ENCODE data around the gene GUCA1A. TPM values are rescaled to one million over a fixed set of nuclear protein-coding genes. Genes with fewer than 3 reads are reported as not detected.
"Not testable (repeated sequence)": the region's sequence is repeated elsewhere in the genome, so short reads cannot be mapped to it uniquely, and the experiment has no call there.

The GUCA1A gene
- total RNA-seq, 2 experiments from 2014 or later = not detected

DNA sequence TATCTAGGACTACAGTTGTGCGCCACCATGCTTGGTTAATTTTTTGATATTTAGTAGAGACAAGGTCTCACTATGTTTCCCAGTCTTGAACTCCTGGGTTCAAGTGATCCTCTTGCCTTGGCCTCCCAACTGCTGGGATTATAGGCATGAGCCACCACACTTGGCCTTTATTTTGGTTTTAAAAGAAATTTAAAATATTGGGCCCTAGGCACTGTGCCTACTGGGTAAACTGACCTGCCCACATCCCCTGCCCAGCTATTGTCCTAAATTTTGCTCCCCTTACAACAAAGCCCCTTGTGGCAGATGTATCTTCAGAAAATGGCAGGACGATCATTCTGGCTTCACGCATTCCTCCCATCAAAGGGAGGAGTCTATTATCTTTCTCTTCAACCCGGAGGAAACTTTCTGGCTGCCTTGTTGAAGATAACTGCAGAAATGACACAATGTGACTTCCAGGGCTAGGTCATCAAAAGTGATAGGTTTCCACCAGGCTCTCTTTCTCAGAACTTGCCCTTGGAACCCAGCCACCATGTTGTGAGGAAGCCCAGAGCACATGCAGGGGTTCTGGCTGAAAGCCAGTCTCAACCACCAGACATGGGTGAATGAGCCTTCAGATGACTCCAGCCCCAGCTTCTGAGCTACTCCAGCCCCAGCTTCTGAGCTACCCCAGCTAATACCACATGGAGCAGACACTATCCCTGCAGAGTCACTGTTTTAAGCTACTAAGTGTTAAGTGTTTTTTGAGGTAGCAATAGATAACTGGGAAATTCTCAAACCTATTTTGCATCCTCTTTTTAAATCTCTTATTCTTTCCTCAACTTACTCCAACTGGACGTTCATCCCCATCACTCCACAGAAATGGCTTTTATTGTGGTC lies 26.2 kb downstream of the GUCA1A start:
- ChIA-PET CTCF (interaction anchor here (0.7 kb wide), 1 partner anchor 102 kb away, joined by 4 read pairs; no protein-coding TSS in a partner anchor), POLR2A (no interaction called here)

DNA sequence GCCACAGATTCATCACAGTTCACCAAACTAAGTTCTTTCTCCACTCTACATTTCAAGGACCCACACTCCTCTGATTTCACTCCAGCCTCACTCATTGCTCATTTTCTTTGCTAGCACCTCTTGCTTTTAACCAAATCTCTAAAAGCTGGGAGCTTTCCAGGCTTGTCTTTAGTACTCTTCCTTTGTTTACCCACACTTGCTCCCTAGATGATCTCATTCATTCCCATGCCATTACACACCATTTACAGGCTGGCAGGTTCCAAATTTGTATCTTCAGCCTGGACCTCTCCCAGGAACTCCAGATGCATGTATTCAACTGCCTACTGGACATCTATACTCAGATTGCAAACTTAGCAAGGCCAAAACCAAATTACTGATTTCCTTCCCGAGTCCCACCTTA lies 26.9 kb downstream of the GUCA1A start:
- CTCF ChIA-PET = interaction anchor here (0.7 kb wide), 1 partner anchor 103 kb away, joined by 4 read pairs; no protein-coding TSS in a partner anchor
- POLR2A ChIA-PET = no interaction called here

DNA sequence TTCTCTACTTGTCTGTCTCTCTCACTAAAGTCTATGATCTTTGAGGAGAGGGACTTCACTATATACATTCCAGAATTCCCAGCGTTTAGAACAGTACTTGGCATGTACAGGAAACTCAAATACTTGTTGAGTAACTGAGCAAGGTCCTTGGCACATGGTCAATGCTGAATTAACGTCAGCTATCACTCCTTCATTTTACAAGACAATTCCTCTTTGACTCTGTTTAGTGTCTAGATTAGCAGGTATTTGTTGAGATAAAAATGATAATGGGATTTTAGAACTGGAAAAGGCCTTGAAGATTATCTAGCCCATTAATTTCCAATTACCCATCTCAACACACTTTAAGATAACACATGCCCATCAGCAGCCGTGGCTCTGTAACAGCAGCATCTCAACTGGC lies 28.2 kb downstream of the GUCA1A start:
- ChIA-PET POLR2A (no interaction called here), CTCF (interaction anchor here (0.7 to 0.9 kb wide), 3 partner anchors 13 to 358 kb away, joined by 3 read pairs; no protein-coding TSS in a partner anchor)

DNA sequence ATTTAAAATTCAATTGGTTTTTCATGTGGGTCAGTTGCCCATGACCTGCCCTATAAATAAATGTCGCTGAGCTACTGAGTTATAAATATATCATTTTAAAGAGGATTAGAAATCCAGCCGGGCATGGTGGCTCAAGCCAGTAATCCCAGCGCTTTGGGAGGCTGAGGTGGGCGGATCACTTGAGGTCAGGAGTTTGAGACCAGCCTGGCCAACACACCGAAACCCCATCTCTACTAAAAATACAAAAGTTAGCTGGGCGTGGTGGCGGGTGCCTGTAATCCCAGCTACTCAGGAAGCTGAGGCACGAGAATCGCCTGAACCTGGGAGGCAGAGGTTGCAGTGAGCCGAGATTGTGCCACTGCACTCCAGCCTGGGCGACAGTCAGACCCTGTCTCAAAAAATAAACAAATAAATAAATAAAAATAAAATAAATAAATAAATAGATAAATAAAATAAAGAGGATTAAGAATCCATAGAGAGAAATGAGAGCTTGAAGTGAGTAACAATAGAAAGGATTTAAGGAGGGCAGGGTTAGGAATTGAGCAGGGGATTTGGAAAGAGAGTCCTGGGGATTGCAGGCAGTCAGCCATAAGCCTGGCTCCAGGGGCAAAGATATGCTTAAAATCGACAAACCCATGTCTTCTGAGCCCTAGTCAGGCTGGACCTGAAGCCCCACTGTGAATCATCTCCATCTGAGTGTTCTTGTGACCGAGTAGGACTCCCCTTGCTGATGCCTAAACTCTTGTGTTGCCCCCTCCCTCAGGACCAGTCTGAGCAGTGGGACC lies 29.2 kb downstream of the GUCA1A start:
- POLR2A ChIA-PET = not testable (repeated sequence)
- CTCF ChIA-PET = interaction anchor here (0.8 kb wide), 1 partner anchor 12 kb away, joined by 3 read pairs; no protein-coding TSS in a partner anchor

DNA sequence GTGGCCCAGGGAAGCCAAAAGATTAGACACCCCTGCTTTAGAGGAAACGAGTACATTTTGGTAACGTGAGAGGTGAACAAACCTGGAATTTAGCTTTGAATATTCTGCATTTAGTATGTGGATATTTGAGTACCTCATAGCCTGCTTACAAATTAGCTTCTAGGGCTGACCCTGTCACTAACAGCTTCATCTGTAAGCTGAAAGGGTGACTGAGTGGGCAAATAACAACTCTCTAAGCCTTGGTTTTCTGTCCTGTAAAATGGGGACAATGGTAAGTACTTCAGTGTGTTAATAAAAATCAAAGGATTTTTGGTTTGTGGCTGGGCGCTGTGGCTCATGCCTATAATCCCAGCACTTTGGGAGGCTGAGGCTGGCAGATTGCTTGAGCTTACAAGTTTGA lies 30.0 kb downstream of the GUCA1A start:
- ChIA-PET POLR2A (no interaction called here), CTCF (no interaction called here)

DNA sequence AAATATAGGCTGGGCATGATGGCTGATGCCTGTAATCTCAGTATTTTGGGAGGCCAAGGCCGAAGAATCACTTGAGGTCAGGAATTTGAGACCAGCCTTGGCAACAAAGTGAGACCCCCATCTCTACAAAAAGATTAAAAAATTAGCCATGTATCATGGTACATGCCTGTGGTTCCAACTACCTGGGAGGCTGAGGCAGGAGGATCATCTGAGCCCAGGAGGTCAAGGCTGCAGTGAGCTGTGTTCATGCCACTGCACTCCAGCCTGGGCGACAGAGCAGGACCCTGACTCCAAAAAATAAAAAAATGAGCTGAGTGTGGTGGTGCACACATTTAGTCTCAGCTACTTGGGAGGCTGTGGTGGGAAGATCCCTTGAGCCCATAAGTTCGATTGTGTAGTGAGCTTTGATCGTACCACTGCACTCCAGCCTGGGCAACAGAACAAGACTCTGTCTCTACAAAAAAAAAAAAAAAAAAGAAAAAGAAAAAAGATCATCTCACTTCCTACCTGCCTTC lies 31.7 kb downstream of the GUCA1A start:
- ChIA-PET CTCF (no interaction called here), POLR2A (interaction anchor here (0.5 kb wide), 1 partner anchor 271 kb away, joined by 4 read pairs; no protein-coding TSS in a partner anchor)

DNA sequence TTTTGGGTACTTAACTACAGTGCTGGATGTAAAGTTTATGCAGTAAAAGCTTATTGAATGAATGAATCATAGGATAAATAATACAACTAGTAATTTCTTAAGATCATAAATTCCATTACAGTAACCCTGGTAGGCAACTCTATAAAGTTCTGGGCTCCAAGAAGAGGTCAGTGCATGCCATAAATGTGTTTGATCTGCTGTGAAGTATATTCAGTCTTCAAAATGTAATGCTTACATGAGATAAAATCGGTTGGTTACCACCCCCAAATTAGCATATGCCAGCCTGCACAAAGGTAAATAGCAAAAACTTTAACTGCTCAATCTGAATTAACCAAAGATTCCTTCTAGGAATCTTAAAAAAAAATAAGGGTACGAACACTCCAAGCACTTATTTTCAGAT lies 34.4 kb downstream of the GUCA1A start:
- CTCF ChIA-PET, POLR2A ChIA-PET: not testable (repeated sequence)

DNA sequence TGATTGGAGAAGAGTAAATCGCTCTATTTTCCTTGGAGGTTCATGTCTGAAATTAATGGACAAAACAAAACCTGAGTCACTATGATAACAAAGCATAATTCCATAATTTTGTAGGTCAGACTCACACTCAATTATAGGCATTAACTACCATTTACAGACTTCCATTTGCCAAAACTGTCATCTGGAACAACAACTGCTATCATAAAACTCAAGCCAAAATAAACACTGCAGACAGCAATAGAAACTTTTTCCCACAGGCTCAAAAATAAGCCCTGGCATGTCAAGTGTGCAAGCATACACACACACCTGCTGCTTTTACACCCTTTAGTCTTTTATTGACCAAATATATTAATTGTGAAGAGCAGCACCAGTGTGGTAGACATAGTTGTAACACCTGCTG lies 37.4 kb downstream of the GUCA1A start:
- CTCF ChIA-PET = no interaction called here
- POLR2A ChIA-PET = no interaction called here

DNA sequence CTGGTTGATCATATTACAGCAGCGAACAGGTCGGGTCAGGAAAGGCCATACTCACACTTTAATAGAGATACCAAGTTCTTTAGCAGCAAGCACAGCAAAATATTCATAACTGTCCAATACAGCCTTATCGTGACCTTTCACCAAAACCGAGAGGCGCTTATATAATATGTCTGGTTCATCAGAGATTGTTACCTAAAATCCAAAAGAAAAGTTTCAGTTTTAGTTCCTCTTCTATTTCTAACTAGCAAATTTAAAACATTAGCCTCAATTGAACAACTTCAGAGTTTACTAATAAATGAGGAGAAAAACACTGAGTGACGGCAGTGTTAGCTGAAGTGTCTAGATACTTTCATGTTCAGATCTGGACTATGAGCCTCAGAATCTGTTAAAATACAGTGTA lies 38.6 kb downstream of the GUCA1A start:
- POLR2A ChIA-PET = no interaction called here
- CTCF ChIA-PET = interaction anchor here (0.6 kb wide), 1 partner anchor 336 kb away, joined by 3 read pairs; no protein-coding TSS in a partner anchor

DNA sequence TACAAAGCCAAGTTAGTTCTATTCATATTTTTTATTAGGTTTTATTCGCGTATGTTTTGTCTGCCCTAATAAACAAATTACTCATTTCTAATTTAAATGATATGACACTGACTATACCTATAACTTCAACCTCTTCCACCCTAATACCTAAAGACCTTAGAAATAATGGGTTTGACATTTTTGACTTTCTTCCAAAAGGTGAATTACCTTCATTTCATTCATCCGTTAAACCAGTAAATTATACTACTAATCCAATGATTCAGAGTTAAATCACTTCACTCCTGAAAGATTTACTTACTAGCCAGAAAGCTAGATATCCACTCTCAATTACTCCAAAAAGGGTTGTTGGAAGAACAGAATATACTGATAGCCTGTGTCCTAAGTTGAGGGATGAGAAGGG lies 39.3 kb downstream of the GUCA1A start:
- ChIA-PET CTCF (no interaction called here), POLR2A (no interaction called here)

DNA sequence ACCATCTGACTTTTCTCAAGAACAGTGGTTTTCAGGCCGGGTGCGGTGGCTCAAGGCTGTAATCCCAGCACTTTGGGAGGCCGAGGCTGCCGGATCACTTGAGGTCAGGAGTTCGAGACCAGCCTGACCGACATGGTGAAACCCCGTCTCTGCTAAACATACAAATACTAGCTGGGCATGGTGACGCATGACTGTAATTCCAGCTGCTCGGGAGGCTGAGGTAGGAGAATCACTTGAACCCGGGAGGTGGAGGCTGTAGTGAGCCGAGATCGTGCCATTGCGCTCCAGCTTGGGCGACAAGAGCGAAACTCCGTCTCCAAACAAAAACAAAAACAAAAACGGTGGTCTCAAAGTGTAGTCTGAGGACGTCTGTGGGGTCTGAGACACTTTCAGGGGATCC lies 43.3 kb downstream of the GUCA1A start:
- CTCF ChIA-PET = interaction anchor here (0.7 to 1.1 kb wide), 3 partner anchors 139 to 331 kb away, joined by 3 to 4 read pairs (median 3); no protein-coding TSS in a partner anchor
- POLR2A ChIA-PET = not testable (repeated sequence)

DNA sequence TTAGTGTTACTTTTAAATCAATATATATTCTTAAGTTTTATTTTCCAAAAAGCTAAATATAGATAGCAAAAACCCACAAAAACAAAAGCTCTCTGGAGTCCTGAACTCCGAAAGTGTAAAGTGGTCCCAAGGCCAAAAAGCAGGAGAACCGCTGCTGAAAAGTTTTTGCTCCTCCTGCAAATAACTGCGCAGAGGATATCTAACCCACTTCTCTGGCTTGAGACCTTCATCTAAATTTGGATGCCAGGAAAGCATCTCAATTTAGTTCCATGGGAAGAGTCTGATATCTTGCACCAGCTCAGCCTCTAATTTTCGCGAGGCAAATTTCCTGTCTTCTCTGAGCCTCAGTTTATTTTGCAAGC lies 44.0 kb downstream of the GUCA1A start:
- ChIA-PET POLR2A (no interaction called here), CTCF (interaction anchor here (0.7 to 1.1 kb wide), 3 partner anchors 140 to 330 kb away, joined by 3 to 4 read pairs (median 3); no protein-coding TSS in a partner anchor)

DNA sequence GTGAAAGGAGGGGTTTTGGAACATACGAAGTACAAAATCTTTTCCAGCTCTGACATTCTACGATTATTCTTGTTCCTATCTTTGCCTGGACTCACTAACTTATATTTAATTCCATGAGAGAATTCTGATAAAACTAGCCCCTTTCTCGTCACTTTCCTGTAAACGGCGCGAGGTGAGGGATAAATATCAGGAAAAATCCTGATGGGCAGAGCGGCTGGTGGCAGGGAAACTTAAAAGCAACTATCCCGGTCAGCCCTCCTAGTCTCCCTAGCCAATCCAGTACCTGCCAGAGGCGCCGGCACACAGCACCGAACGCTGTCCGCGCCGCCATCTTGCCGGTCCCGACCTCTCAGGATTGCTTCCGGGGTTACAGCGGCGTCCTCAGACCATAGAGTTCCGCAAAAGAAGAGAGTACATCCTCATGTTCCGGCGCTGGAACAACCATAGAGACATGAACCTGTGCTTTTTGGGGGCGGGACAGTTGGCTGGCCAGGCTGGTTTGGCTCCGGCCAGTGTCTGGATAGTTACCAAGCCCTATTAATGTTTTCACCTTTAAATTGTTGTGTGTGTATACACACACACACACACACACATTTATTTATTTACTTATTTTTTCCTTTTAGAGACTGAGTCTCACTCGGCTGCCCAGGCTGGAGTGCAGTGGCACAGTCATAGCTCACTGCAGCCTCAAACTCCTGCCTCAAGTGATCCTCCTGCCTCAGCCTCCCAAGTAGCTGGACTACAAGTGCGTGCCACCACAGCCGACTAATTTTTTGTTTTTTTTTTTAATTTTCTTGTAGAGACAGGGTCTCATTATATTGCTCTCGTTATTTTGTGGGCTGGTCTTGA lies 44.6 kb downstream of the GUCA1A start, which contains the start of gene MRPS10:
Gene MRPS10 (minus strand): TSS at position 343 of the 849 bp plus-strand sequence. CDS start 12 bp downstream, at position 331.
- ChIA-PET POLR2A (no interaction called here), CTCF (interaction anchor here (0.7 to 1.1 kb wide), 3 partner anchors 140 to 330 kb away, joined by 3 to 4 read pairs (median 3); no protein-coding TSS in a partner anchor)

DNA sequence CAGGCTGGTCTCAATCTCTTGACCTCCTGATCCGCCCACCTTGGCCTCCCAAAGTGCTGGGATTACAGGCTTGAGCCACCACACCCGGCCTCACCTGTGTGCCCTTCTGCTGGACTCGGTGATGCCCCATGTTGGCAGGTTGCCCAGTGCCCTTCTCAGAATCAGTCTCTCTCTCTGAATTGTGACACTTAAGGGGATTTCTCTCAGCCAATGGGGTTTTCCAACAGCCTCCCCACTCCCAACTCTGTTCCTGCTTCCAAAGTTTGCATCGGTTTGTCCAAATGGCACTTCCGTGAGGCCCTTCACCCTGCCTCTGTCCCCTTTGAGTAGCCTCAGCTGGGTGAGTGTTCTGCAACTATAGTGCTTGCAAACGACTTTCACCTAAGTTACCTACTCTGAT lies 47.6 kb downstream of the GUCA1A start:
- ChIA-PET POLR2A (no interaction called here), CTCF (interaction anchor here (0.6 kb wide), 1 partner anchor 284 kb away, joined by 3 read pairs; no protein-coding TSS in a partner anchor)

DNA sequence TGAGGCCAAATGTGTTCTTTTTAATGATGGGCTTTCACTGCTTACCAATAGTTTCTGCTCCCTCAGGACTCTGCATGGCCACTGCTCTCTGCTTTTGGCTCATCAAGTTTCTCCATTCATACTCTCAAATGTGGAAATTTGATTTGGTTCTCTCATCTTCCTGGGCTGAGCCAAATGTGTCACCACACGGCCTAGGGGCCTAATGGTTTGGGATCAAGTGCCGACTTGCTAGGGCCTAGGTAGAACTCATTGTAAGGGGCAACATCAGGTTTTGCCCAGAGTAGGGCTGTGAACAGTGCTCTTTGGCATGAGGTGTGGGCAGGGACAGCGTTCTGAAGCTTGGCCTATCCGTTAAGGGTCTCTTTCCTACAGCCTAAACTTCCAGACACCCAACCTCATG lies 48.4 kb downstream of the GUCA1A start:
- CTCF ChIA-PET = interaction anchor here (1.7 kb wide), 1 partner anchor 341 kb away, joined by 4 read pairs; no protein-coding TSS in a partner anchor
- POLR2A ChIA-PET = no interaction called here

DNA sequence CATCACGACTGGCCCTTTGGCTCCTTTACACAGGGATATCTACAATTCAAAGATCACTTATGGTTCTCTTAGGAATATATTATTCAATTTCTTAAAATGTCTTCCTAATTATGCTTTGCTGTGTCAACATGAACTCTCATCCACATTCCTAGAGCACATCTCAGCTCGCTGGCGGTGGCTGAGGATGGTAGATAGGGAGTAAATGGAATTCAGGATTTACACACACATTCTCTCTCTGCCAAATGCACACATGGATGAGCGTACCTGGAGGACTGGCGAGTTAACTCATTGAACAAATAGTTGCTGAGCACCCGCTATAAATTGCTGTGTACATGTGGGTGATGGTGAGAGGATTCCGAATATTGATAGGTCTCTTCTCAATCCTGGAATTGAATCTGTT lies 49.3 kb downstream of the GUCA1A start:
- ChIA-PET CTCF (interaction anchor here (0.5 to 1.7 kb wide), 2 partner anchors 340 to 571 kb away, joined by 3 to 4 read pairs; no protein-coding TSS in a partner anchor), POLR2A (interaction anchor here (0.7 kb wide), 1 partner anchor 8 kb away, joined by 8 read pairs; no protein-coding TSS in a partner anchor)

DNA sequence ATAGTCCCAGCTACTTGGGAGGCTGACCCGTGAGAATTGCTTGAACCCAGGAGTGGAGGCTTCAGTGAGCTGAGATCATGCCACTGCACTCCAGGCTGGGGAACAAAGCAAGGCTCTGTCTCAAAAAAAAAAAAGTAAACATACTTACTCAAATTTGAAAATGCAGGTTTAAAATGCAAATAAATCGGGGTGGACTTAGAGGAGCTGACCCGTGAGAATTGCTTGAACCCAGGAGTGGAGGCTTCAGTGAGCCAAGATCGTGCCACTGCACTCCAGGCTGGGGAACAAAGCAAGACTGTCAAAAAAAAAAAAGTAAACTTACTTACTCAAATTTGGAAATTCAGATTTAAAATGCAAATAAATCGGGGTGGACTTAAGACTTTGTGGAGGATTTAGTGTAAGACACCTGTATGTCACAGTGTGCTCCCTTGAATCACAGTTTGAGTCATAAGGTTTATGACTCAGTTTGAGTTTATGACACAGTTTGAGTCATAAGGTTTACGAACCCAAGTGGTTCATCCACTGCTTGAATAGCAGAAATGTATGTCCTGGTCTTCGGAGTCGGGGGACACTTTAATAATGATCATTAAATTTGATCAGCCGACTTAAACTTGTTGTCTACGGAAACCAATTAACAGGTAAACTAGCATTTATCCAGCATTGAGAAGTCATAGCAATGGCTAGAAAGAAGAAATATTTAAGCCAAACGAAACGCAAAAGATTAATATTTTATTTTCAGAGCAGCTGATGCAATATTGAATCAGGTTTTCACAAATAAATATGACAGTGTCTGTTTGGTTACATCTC lies 51.3 kb downstream of the GUCA1A start:
- POLR2A ChIA-PET = no interaction called here
- CTCF ChIA-PET = interaction anchor here (1.1 kb wide), 1 partner anchor 308 kb away, joined by 3 read pairs; no protein-coding TSS in a partner anchor

DNA sequence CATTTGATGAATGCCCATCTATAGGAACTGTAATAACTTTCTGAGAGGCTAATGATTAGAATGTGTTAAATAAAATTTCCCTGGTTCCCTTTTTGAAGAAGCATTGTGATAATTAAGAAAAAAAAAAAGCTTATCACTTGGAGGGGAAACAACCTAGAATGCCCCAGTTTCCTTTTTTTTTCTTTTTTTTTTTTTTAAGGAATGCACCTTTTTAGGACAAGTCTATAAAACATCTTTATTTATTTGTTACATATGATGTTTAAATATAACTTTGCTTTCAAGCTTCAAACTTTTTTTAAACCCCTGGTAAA lies 51.8 kb downstream of the GUCA1A start:
- CTCF ChIA-PET = interaction anchor here (0.8 to 1.1 kb wide), 2 partner anchors 307 to 311 kb away, joined by 3 to 5 read pairs; no protein-coding TSS in a partner anchor

More for the DNA sequence above, 51.8 kb downstream of the GUCA1A start:
- POLR2A ChIA-PET = interaction anchor here (0.6 kb wide), 3 partner anchors 20 to 502 kb away, joined by 3 to 4 read pairs (median 4); no protein-coding TSS in a partner anchor
